ENCODE measurements around the gene KEL.
"Not testable (repeated sequence)": the region's sequence is repeated elsewhere in the genome, so short reads cannot be mapped to it uniquely, and the experiment has no call there.

Gene KEL

GRCh38 chr7:142961973-142962926 lies at the start of gene KEL:
KEL (minus strand) TSS chr7:142962363; CDS start chr7:142962206, 157 bp downstream.
- DNase-seq, result no peak

- DNase-seq, result peak; percentile 58 to 74
Measured at GRCh38 chr7:143008007-143008901, 46.1 kb upstream of the KEL start.

- no peak for DNase-seq
Measured at GRCh38 chr7:143005632-143006260, 43.6 kb upstream of the KEL start.

- DNase-seq, result peak in 1 of 2 experiments; percentile 50
Measured at GRCh38 chr7:143003393-143004051, 41.4 kb upstream of the KEL start.

- DNase-seq, result no peak
Measured at GRCh38 chr7:143002898-143003297, 40.7 kb upstream of the KEL start.

GRCh38 chr7:143002106-143002505 lies 39.9 kb upstream of the KEL start:
- no peak for DNase-seq

- no peak for DNase-seq
Measured at GRCh38 chr7:143000648-143001047, 38.5 kb upstream of the KEL start.

GRCh38 chr7:142999793-143000192 lies 37.6 kb upstream of the KEL start:
- DNase-seq, result no peak

- no peak for DNase-seq
Measured at GRCh38 chr7:142998966-142999365, 36.8 kb upstream of the KEL start.

- no peak for DNase-seq
Measured at GRCh38 chr7:142997456-142997989, 35.4 kb upstream of the KEL start.

GRCh38 chr7:142992427-142992826 lies 30.3 kb upstream of the KEL start:
- no peak for DNase-seq

- no peak for DNase-seq
Measured at GRCh38 chr7:142984297-142984696, 22.1 kb upstream of the KEL start.

GRCh38 chr7:142983825-142984224 lies 21.7 kb upstream of the KEL start:
- no peak for DNase-seq

GRCh38 chr7:142978402-142978801 lies 16.2 kb upstream of the KEL start:
- not testable (repeated sequence) for DNase-seq

GRCh38 chr7:142974626-142975025 lies 12.5 kb upstream of the KEL start:
- no peak for DNase-seq

GRCh38 chr7:142969183-142969582 lies 7.0 kb upstream of the KEL start:
- no peak for DNase-seq

GRCh38 chr7:142968229-142968628 lies 6.1 kb upstream of the KEL start:
- DNase-seq, result no peak

GRCh38 chr7:142964502-142965246 lies 2.5 kb upstream of the KEL start:
- DNase-seq, result no peak

- no peak for DNase-seq
Measured at GRCh38 chr7:142963993-142964392, 1.8 kb upstream of the KEL start.

GRCh38 chr7:142962991-142963390 lies 828 bp upstream of the KEL start:
- no peak for DNase-seq

- DNase-seq, result no peak
Measured at GRCh38 chr7:142961595-142961972, 579 bp downstream of the KEL start.

Data from NCI-H1930 (cell line).